ENCODE measurements around the gene FMN2.

DNA sequence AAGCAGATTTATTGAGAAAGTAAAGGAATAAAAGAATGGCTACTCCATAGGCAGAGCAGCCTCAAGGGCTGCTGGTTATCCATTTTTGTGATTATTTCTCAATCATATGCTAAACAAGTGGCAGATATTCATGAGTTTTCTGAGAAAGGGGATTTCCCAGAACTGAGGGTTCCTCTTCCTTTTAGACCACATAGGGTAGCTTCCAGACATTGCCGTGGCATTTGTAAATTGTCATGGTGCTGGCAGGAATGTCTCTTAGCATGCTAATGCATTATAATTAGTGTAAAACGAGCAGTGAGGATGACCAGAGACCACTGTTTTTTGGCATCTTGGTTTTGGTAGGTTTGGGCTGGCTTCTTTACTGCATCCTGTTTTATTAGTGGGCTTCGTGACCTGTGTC is 16.8 kb upstream of the FMN2 start:
- TF ChIP-seq, protein P1, sequence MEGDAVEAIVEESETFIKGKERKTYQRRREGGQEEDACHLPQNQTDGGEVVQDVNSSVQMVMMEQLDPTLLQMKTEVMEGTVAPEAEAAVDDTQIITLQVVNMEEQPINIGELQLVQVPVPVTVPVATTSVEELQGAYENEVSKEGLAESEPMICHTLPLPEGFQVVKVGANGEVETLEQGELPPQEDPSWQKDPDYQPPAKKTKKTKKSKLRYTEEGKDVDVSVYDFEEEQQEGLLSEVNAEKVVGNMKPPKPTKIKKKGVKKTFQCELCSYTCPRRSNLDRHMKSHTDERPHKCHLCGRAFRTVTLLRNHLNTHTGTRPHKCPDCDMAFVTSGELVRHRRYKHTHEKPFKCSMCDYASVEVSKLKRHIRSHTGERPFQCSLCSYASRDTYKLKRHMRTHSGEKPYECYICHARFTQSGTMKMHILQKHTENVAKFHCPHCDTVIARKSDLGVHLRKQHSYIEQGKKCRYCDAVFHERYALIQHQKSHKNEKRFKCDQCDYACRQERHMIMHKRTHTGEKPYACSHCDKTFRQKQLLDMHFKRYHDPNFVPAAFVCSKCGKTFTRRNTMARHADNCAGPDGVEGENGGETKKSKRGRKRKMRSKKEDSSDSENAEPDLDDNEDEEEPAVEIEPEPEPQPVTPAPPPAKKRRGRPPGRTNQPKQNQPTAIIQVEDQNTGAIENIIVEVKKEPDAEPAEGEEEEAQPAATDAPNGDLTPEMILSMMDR (conservative IDR thresholded peaks at IDR 0.05; ENCODE audit: low read depth, low read length) = no peak
- no peak for TF ChIP-seq EZH2 (IDR thresholded peaks at IDR 0.05; ENCODE audit: low read length, unreplicated experiment)

Data from PC-3 (cell line).